MCF 10A (cell line): Measurements from ENCODE around the gene SLC47A2. TPM values are rescaled to one million over a fixed set of nuclear protein-coding genes. Genes with fewer than 3 reads are reported as not detected.
A peak's percentile ranks its signal among the peaks of the same experiment; 100 is the strongest.

Source experiments
- BruUV-seq: library from RNA; stranded (reverse); fragments of 400-500 nt; replicated peaks from 2 replicates; lab custom pipeline; 2021; lab: Mats Ljungman, UMichigan
- CTCF ChIA-PET: fragments of 300-600 bp; sonication (Branson Sonifier 250); formaldehyde crosslinking; extraction: SDS; loops from one replicate; lab custom pipeline; 2021; ENCODE audit warnings: antibody characterized with exemption, inconsistent platforms; lab: Yijun Ruan, JAX
- POLR2A ChIA-PET: fragments of 300-600, 350-650 bp; sonication (Branson Sonifier 250); formaldehyde crosslinking; extraction: SDS; loops from one replicate; lab custom pipeline; 2020; ENCODE audit warnings: antibody characterized with exemption, inconsistent platforms; lab: Yijun Ruan, JAX
- DNase-seq: peaks from one replicate; pipeline ENCODE4 v3.0.0-alpha.2; 2018; ENCODE audit not compliant: unreplicated experiment
- H3K27ac Mint-ChIP-seq: one replicate; pipeline ENCODE4 v1.8.0; 2022; ENCODE audit warnings: mild to moderate bottlenecking, low read depth, mixed read lengths; ENCODE audit not compliant: unreplicated experiment
- H3K27me3 Mint-ChIP-seq: one replicate; pipeline ENCODE4 v1.8.0; 2022; ENCODE audit warnings: mixed read lengths; ENCODE audit not compliant: insufficient read depth, unreplicated experiment
- H3K36me3 Mint-ChIP-seq: one replicate; pipeline ENCODE4 v1.8.0; 2022; ENCODE audit warnings: mild to moderate bottlenecking, moderate library complexity, mixed read lengths; ENCODE audit not compliant: insufficient read depth, unreplicated experiment
- H3K4me1 Mint-ChIP-seq: one replicate; pipeline ENCODE4 v1.8.0; 2022; ENCODE audit warnings: mixed read lengths; ENCODE audit not compliant: insufficient read depth, unreplicated experiment
- H3K4me3 Mint-ChIP-seq: one replicate; pipeline ENCODE4 v1.8.0; 2022; ENCODE audit warnings: mild to moderate bottlenecking, moderate library complexity, mixed read lengths; ENCODE audit not compliant: unreplicated experiment
- H3K9me3 Mint-ChIP-seq: one replicate; pipeline ENCODE4 v1.8.0; 2022; ENCODE audit warnings: mixed read lengths; ENCODE audit not compliant: unreplicated experiment
- intact Hi-C: fragments of 100-400 bp; cut with micrococcal nuclease; formaldehyde crosslinking; loops from 2 replicates; pipeline ENCODE4 v1.14.1; 2022
- total RNA-seq: library from RNA; stranded (reverse); gene quantifications from 2 replicates; pipeline ENCODE4 v1.2.3, GENCODE V29; 2022
- TF ChIP-seq, protein P1 (sequence below): fragments of 200-600 bp; IDR thresholded peaks from one replicate; pipeline ENCODE4 v1.8.0; 2022; ENCODE audit warnings: antibody characterized with exemption, mild to moderate bottlenecking; ENCODE audit not compliant: unreplicated experiment

Gene SLC47A2
- total RNA-seq, 1 experiment from 2014 or later: 0.54 TPM

DNA sequence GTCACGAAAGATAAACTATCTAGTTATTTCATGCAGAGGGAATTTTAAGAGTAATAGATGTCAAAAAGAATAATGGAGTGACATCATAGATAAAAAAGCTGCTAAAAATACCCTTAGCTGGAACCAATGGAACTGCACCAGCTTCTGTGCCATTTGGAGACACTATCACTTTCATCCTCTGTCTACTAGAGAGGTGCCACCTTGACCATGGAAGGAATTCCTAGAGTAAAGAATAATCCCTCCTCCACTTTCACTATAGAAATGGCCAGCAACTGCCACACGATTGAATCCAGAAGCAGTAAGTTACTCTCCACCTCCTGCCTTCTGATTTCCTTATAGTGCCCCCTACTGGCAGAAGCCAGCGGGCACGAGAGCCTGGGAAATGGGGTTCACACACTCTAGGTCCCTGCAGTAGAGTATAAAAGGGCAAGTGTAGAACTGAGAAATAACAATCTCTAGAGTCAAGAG, 70.6 kb downstream of the SLC47A2 start:
- no peaks in the 10 kb centered on the region for H3K9me3 Mint-ChIP-seq
- H3K27me3 Mint-ChIP-seq: no peaks in the 10 kb centered on the region
- no peak overlapping the region for H3K4me3 Mint-ChIP-seq
- CTCF ChIA-PET: interaction anchor here (0.6 to 1.5 kb wide), 3 partner anchors 9 to 39 kb away, joined by 3 to 7 read pairs (median 3); no protein-coding TSS in a partner anchor
- DNase-seq: peak; percentile 55
- H3K4me1 Mint-ChIP-seq: peaks cover 51% of the 10 kb centered on the region
- POLR2A ChIA-PET: interaction anchor here (0.6 to 12.2 kb wide), 5 partner anchors 11 to 107 kb away, joined by 3 to 340 read pairs (median 4); partner anchors contain the start of gene ALDH3A1
- no peaks in the 10 kb centered on the region for H3K36me3 Mint-ChIP-seq
- BruUV-seq: no TSS peak
- intact Hi-C loops: loop anchor here (5.0 kb wide), 2 partner anchors 82 to 283 kb away; partner anchors contain the start of gene B9D1
- TF ChIP-seq, protein P1, sequence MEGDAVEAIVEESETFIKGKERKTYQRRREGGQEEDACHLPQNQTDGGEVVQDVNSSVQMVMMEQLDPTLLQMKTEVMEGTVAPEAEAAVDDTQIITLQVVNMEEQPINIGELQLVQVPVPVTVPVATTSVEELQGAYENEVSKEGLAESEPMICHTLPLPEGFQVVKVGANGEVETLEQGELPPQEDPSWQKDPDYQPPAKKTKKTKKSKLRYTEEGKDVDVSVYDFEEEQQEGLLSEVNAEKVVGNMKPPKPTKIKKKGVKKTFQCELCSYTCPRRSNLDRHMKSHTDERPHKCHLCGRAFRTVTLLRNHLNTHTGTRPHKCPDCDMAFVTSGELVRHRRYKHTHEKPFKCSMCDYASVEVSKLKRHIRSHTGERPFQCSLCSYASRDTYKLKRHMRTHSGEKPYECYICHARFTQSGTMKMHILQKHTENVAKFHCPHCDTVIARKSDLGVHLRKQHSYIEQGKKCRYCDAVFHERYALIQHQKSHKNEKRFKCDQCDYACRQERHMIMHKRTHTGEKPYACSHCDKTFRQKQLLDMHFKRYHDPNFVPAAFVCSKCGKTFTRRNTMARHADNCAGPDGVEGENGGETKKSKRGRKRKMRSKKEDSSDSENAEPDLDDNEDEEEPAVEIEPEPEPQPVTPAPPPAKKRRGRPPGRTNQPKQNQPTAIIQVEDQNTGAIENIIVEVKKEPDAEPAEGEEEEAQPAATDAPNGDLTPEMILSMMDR: peak; percentile 28
- H3K27ac Mint-ChIP-seq: no peak overlapping the region

DNA sequence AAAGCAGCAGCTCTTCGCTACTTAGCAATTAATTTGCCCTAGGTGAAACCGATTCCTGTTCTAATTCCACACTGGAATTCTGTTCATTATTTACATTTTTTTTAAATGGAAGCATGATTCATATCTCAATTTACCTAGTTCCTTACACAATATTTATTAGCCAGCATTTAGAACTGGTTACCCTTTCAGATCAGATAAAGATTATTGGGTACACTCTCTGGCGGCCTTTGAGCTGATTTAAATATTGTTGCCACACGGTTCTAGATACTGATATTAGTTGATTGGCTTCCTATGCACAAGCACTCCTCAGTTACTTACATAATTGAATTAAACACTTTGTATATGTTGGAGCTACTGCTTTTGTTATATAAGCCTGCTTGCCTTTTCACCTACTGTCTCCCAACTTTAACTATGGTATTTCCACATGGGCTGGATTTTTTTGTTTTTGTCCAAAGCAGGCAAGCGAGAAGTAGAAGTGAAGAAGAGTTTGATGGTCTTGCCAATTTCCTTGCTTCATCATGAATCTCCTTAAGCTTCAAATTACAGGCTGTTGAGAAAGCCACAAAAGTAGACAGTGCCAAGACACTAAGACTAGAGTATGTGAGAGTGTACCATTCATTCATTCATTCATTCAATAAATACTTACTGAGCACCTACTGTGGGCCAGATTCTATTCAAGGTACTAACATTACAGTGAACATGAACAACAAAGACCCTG, 71.7 kb downstream of the SLC47A2 start:
- Mint-ChIP-seq H3K27ac (no peak overlapping the region), H3K4me1 (peaks cover 49% of the 10 kb centered on the region), H3K27me3 (no peaks in the 10 kb centered on the region), H3K9me3 (no peaks in the 10 kb centered on the region), H3K4me3 (no peak overlapping the region), H3K36me3 (no peaks in the 10 kb centered on the region)
- peak; percentile 80 for DNase-seq
- CTCF ChIA-PET: interaction anchor here (0.7 to 1.2 kb wide), 4 partner anchors 11 to 131 kb away, joined by 3 to 4 read pairs (median 3); no protein-coding TSS in a partner anchor
- POLR2A ChIA-PET: interaction anchor here (0.9 to 12.2 kb wide), 4 partner anchors 12 to 108 kb away, joined by 3 to 340 read pairs (median 94); partner anchors contain the start of gene ALDH3A1
- no TSS peak for BruUV-seq
- TF ChIP-seq, protein P1: no peak
- intact Hi-C loops: loop anchor here (5.0 kb wide), 2 partner anchors 83 to 282 kb away; partner anchors contain the start of gene B9D1

DNA sequence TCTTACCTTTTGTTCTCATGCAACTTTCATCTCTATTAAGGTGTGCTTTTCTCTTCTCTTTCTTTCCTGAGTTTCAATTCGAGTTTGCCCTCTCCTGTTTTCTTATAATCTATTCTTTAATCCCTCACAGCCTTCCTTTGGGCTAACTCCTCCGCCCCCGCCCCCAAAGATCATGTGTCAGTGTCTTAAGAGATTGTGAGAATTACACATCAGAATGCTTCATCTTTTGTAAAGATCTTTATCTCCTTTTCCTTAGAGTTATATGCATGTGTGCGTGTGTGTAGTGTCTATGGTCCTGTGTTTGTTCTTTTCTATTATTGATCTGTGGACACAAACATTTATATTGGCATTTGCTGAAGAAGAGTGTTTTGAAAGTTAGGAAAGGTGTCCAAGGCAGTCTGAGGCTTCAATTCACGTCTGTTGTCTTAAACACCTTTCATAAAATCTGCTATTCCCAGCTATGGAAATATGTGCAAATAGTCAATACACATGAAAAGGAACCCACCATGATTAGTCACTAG, 74.0 kb downstream of the SLC47A2 start:
- intact Hi-C loops: no loop called here
- ChIA-PET POLR2A (interaction anchor here (0.6 to 12.2 kb wide), 2 partner anchors 33 to 81 kb away, joined by 3 to 340 read pairs; no protein-coding TSS in a partner anchor), CTCF (interaction anchor here (0.6 to 1.9 kb wide), 5 partner anchors 8 to 280 kb away, joined by 3 to 11 read pairs (median 4); partner anchors contain the start of gene B9D1)
- Mint-ChIP-seq H3K36me3 (no peaks in the 10 kb centered on the region), H3K9me3 (no peaks in the 10 kb centered on the region), H3K27me3 (no peaks in the 10 kb centered on the region), H3K4me3 (no peak overlapping the region), H3K4me1 (peaks cover 42% of the 10 kb centered on the region), H3K27ac (no peak overlapping the region)
- TF ChIP-seq, protein P1: no peak
- peak; percentile 12 for DNase-seq
- BruUV-seq: no TSS peak
